T-cell (primary cell): ENCODE data around the gene AXIN1. TPM values are rescaled to one million over a fixed set of nuclear protein-coding genes. Genes with fewer than 3 reads are reported as not detected.
A peak's percentile ranks its signal among the peaks of the same experiment; 100 is the strongest.
"Not testable (repeated sequence)": the region's sequence is repeated elsewhere in the genome, so short reads cannot be mapped to it uniquely, and the experiment has no call there.

Experiments
- ATAC-seq, 4 experiments: fragments of 200-7000 bp in 3 of 4; fragments of 150-1000 bp in 1 of 4; cut with Tn5 transposase; replicated peaks in 1 of 4; 1 replicate in 3 of 4; 2 replicates in 1 of 4; pipeline ENCODE4 v1.10.0; 2021; ENCODE audit warnings: moderate library complexity in 3 of 4, mild to moderate bottlenecking in 2 of 4, moderate number of reproducible peaks in 1 of 4
- CTCF ChIA-PET, 2 donors: fragments of 300-600 bp; sonication (Branson Sonifier 250); formaldehyde crosslinking; loops; one replicate each; lab custom pipeline; 2022; ENCODE audit warnings: antibody characterized with exemption in 2 of 2; lab: Charles Lee
- POLR2A ChIA-PET, 2 donors: fragments of 300-600 bp; sonication (Branson Sonifier 250); formaldehyde crosslinking; loops; one replicate each; lab custom pipeline; 2022; ENCODE audit warnings: antibody characterized with exemption in 2 of 2; lab: Charles Lee
- DNase-seq, 35 experiments: peaks; one replicate each; pipeline versions ENCODE4 v3.0.0 to v3.0.0-alpha.2; 2013 to 2023
- H3K27ac ChIP-seq: one replicate; pipeline ENCODE4 v1.5.1; 2013; ENCODE audit warnings: low read length
- H3K27me3 ChIP-seq, 2 experiments: replicated peaks in 1 of 2; 1 replicate in 1 of 2; 2 replicates in 1 of 2; pipeline versions ENCODE4 v1.6.1 to v1.7.0; 2013; ENCODE audit warnings: low read length in 1 of 2, mixed read lengths in 1 of 2; ENCODE audit not compliant: control insufficient read depth in 2 of 2, insufficient read depth in 2 of 2; ENCODE audit errors: extremely low read depth in 1 of 2
- H3K36me3 ChIP-seq, 2 donors: 1 replicate in 1 of 2; 2 replicates in 1 of 2; pipeline versions ENCODE4 v1.6.1 to v1.7.0; 2013; ENCODE audit warnings: low read length in 1 of 2; ENCODE audit not compliant: control insufficient read depth in 2 of 2, insufficient read depth in 1 of 2; ENCODE audit errors: extremely low read depth in 1 of 2
- H3K4me1 ChIP-seq, 2 experiments: 1 replicate in 1 of 2; 2 replicates in 1 of 2; pipeline versions ENCODE4 v1.6.1 to v1.7.0; 2013; ENCODE audit warnings: low read length in 2 of 2, mixed read lengths in 1 of 2; ENCODE audit not compliant: insufficient read depth in 2 of 2, control insufficient read depth in 1 of 2; ENCODE audit errors: extremely low read depth in 1 of 2
- H3K4me3 ChIP-seq, 2 donors: 1 replicate in 1 of 2; 2 replicates in 1 of 2; pipeline versions ENCODE4 v1.5.1 to v1.7.0; 2013; ENCODE audit warnings: mild to moderate bottlenecking in 2 of 2, low read length in 1 of 2, moderate library complexity in 1 of 2; ENCODE audit not compliant: control insufficient read depth in 1 of 2; ENCODE audit errors: extremely low read depth in 1 of 2
- H3K9me3 ChIP-seq: 2 replicates; pipeline ENCODE4 v1.7.0; 2013
- H3K27ac Mint-ChIP-seq, 2 donors: one replicate each; pipeline ENCODE4 v1.8.0; 2020 to 2021; ENCODE audit warnings: mild to moderate bottlenecking in 2 of 2, mixed read lengths in 2 of 2
- H3K27me3 Mint-ChIP-seq, 2 donors: one replicate each; pipeline ENCODE4 v1.8.0; 2021 to 2022; ENCODE audit warnings: mixed read lengths in 2 of 2
- H3K36me3 Mint-ChIP-seq: one replicate; pipeline ENCODE4 v1.8.0; 2021; ENCODE audit warnings: mixed read lengths
- H3K4me1 Mint-ChIP-seq, 3 donors: one replicate each; pipeline ENCODE4 v1.8.0; 2020 to 2022; ENCODE audit warnings: mixed read lengths in 3 of 3, mild to moderate bottlenecking in 1 of 3
- H3K4me3 Mint-ChIP-seq, 3 donors: one replicate each; pipeline ENCODE4 v1.8.0; 2020 to 2022; ENCODE audit warnings: mild to moderate bottlenecking in 3 of 3, mixed read lengths in 3 of 3, moderate library complexity in 3 of 3
- H3K9me3 Mint-ChIP-seq, 3 donors: one replicate each; pipeline ENCODE4 v1.8.0; 2020 to 2022; ENCODE audit warnings: mixed read lengths in 3 of 3
- WGBS: methylation state at CpG from one replicate; pipeline ENCODE4 v1.1.5; 2013; ENCODE audit warnings: missing lambda C conversion rate; ENCODE audit not compliant: insufficient coverage; 5-methylcytosine and 5-hydroxymethylcytosine counted together
- total RNA-seq, 35 experiments: library from RNA in 6 of 35; stranded (reverse) in 6 of 35; fragments of 120-200 nt in 1 of 35; gene quantifications; one replicate each; pipeline versions ENCODE4 v1.2.1 to v1.2.4 and lab custom pipeline; 2013 to 2026

Gene AXIN1
- total RNA-seq, 5 donors from 2014 or later (not counting 1 experiment from before 2014, with no cell fraction given): 38.5 to 58.9 (median 50.4) TPM

DNA sequence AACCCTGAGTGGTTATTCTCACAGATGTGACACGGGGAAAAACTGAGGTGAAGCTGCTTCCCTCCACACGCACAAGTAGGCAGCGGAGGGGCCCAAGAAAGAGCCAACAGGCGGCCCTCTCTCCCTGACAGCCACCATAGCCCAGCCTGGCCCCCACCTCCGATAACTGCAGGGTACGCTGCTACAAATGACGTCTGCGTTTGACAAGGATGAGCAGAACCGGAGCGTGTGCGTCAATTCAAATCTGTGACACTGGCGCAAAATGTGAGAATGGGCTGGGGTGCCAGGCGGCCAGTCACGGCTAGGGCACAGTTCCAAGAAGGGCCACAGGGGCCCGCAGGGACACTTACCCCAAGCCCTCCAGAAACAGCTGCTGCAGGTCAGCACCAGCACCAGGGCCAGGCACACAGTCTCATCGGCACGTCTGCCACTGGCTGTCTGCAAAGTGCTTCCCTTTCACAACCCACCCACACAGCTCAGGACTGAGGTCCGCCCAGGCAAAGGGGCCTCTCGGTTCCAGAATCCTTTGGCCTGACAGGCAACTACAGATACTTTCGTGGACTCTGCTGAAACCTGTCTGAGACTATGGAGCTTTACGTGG, 14.4 kb downstream of the AXIN1 start:
- no peaks in the 10 kb centered on the region for H3K9me3 Mint-ChIP-seq
- no peak overlapping the region for H3K4me3 Mint-ChIP-seq
- Histone ChIP-seq H3K9me3 (no peaks in the 10 kb centered on the region), H3K4me1 (peaks cover 18 to 76% of the 10 kb centered on the region in 2 experiments), H3K27ac (no peak overlapping the region), H3K27me3 (no peaks in the 10 kb centered on the region), H3K4me3 (no peak overlapping the region), H3K36me3 (peaks cover 3 to 7% of the 10 kb centered on the region in 2 donors)
- CTCF ChIA-PET: interaction anchor here in 1 of 2 donors (0.7 kb wide), 1 partner anchor 321 kb away, joined by 6 read pairs; no protein-coding TSS in a partner anchor
- H3K36me3 Mint-ChIP-seq: peaks cover 11% of the 10 kb centered on the region
- H3K27me3 Mint-ChIP-seq: no peaks in the 10 kb centered on the region
- DNase-seq (peak in 1 of 35 experiments; percentile 46), ATAC-seq (no peak)
- POLR2A ChIA-PET: no interaction called here
- H3K4me1 Mint-ChIP-seq: peaks cover 64 to 82% (median 81%) of the 10 kb centered on the region in 3 donors
- no peak overlapping the region for H3K27ac Mint-ChIP-seq
- 92% methylated on average over 17 of the region's 21 CpGs for WGBS

DNA sequence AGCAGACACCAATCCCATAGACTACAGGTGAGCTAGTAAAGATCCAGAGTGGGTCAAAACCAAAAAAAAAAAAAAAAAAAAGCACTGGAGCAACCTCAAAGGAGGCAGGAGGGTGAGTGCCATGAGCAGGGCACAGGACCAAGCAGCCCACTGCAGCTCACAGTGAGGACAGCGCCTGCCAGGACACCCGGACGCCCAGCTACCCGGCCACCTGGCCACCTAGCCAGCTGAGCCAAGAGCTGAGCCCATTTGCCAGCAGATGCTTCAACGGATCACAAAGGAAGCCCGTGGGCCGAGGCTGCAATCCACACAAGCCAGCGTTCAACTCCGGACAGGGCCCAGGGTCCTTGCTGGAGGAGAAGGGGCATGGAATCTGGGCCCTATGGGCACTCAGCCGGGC, 15.1 kb downstream of the AXIN1 start:
- H3K36me3 Mint-ChIP-seq: peaks cover 5% of the 10 kb centered on the region
- no peaks in the 10 kb centered on the region for H3K9me3 ChIP-seq
- ATAC-seq (no peak), DNase-seq (no peak)
- no peak overlapping the region for H3K27ac ChIP-seq
- no peaks in the 10 kb centered on the region for H3K27me3 Mint-ChIP-seq
- peaks cover 13 to 70% of the 10 kb centered on the region in 2 experiments for H3K4me1 ChIP-seq
- H3K4me1 Mint-ChIP-seq: peaks cover 62 to 79% (median 79%) of the 10 kb centered on the region in 3 donors
- no peaks in the 10 kb centered on the region for H3K9me3 Mint-ChIP-seq
- H3K27ac Mint-ChIP-seq: no peak overlapping the region
- ChIA-PET CTCF (interaction anchor here in 1 of 2 donors (0.7 kb wide), 1 partner anchor 322 kb away, joined by 6 read pairs; no protein-coding TSS in a partner anchor), POLR2A (interaction anchor here (0.6 to 0.7 kb wide), 3 partner anchors 11 to 414 kb away, joined by 4 to 14 read pairs (median 9); no protein-coding TSS in a partner anchor)
- H3K27me3 ChIP-seq: no peaks in the 10 kb centered on the region
- H3K4me3 ChIP-seq: no peak overlapping the region
- peaks cover 2 to 3% of the 10 kb centered on the region in 2 donors for H3K36me3 ChIP-seq
- H3K4me3 Mint-ChIP-seq: no peak overlapping the region
- 94% methylated on average over 9 of the region's 10 CpGs for WGBS

DNA sequence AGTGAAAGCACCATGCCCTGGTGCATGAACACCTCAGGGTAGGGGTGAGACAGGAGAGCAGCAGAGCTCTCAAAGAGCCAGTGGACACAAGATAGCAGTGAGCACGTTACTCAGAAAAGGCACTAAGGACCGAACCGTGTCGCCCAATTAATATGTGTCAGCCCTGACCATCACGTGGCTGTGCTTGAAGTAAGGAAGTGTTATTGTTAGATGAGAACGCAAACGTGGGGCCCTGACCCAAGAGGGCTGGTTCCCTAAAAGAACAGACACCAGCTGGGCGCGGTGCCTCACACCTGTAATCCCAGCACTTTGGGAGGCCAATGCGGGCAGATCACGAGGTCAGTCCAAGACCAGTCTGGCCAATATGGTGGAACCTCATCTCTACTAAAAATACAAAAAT, 16.3 kb downstream of the AXIN1 start:
- DNase-seq: no peak
- Histone ChIP-seq H3K9me3 (no peaks in the 10 kb centered on the region), H3K27ac (no peak overlapping the region), H3K4me1 (peaks cover 11 to 69% of the 10 kb centered on the region in 2 experiments), H3K36me3 (no peaks in the 10 kb centered on the region), H3K27me3 (no peaks in the 10 kb centered on the region), H3K4me3 (no peak overlapping the region)
- peak overlapping the region in 1 of 3 donors; percentile 50 for H3K4me3 Mint-ChIP-seq
- no peaks in the 10 kb centered on the region for H3K36me3 Mint-ChIP-seq
- H3K27ac Mint-ChIP-seq: no peak overlapping the region
- ChIA-PET CTCF (no interaction called here), POLR2A (no interaction called here)
- 97% methylated on average over 8 of the region's 11 CpGs for WGBS
- ATAC-seq: no peak
- no peaks in the 10 kb centered on the region for H3K9me3 Mint-ChIP-seq
- H3K27me3 Mint-ChIP-seq: no peaks in the 10 kb centered on the region
- peaks cover 64 to 78% (median 77%) of the 10 kb centered on the region in 3 donors for H3K4me1 Mint-ChIP-seq

DNA sequence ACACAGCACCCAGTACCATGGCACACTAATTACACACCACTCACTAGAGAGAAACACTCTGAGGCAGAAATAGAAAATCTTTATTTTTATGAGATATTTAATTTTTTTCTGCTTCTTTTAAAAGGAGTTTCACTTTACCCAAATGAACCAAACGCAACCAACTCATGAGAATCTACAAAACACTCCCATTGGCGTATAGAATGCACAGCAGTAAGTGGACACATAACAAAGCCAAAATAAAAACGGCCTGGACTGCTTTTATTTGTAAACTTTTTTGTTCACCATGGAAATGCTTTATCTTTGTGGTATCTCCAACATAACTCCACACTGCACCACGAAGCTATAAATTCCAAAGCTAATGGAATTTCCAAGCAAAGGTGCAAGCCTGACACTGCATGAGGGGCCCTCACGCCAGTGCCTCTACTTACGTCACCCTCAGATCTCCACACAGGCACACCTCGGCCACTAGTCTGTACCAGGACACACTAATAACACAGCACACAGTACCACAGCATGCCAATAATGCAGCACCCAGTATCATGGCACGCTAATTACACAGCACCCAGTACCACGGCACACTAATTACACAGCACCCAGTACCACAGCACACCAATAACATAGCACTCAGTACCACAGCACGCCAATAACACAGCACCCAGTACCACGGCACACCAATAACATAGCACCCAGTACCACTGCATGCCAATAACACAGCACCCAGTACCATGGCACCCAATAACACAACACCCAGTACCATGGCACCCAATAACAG, 17.5 kb downstream of the AXIN1 start:
- not testable (repeated sequence) for H3K27ac Mint-ChIP-seq, H3K27ac ChIP-seq, H3K4me3 ChIP-seq, H3K36me3 ChIP-seq, DNase-seq, H3K9me3 ChIP-seq, H3K27me3 ChIP-seq, H3K27me3 Mint-ChIP-seq, ATAC-seq, H3K36me3 Mint-ChIP-seq, H3K9me3 Mint-ChIP-seq
- peaks cover 6 to 63% of the 10 kb centered on the region in 2 experiments for H3K4me1 ChIP-seq
- CTCF ChIA-PET: interaction anchor here in 1 of 2 donors (0.6 kb wide), 1 partner anchor 1447 kb away, joined by 3 read pairs; the partner anchor contains the start of gene SPSB3
- Mint-ChIP-seq H3K4me1 (peaks cover 69 to 82% (median 81%) of the 10 kb centered on the region in 3 donors), H3K4me3 (peak overlapping the region in 1 of 3 donors; percentile 50)
- 89% methylated on average over 7 of the region's 11 CpGs for WGBS
- POLR2A ChIA-PET: interaction anchor here in 1 of 2 donors (0.6 kb wide), 1 partner anchor 223 kb away, joined by 3 read pairs; no protein-coding TSS in a partner anchor

DNA sequence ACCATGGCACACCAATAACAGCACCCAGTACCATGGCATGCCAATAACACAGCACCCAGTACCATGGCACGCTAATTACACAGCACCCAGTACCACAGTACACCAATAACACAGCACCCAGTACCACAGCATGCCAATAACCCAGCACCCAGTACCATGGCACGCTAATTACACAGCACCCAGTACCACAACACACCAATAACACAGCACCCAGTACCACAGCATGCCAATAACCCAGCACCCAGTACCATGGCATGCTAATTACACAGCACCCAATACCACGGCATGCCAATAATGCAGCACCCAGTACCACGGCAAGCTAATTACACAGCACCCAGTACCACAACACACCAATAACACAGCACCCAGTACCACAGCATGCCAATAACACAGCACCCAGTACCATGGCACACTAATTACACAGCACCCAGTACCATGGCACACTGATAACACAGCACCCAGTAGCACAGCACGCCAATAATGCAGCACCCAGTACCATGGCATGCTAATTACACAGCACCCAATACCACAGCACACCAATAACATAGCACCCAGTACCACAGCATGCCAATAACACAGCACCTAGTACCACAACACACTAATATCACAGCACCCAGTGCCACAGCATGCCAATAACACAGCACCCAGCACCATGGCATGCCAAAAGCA, 18.2 kb downstream of the AXIN1 start:
- H3K4me3 ChIP-seq, H3K36me3 ChIP-seq, CTCF ChIA-PET, H3K36me3 Mint-ChIP-seq, H3K9me3 ChIP-seq, H3K27ac ChIP-seq, H3K9me3 Mint-ChIP-seq, H3K27me3 Mint-ChIP-seq, H3K27ac Mint-ChIP-seq, DNase-seq, ATAC-seq, H3K27me3 ChIP-seq: not testable (repeated sequence)
- H3K4me1 ChIP-seq: peaks cover 0 to 59% of the 10 kb centered on the region in 2 experiments
- POLR2A ChIA-PET: interaction anchor here in 1 of 2 donors (0.6 kb wide), 1 partner anchor 223 kb away, joined by 3 read pairs; no protein-coding TSS in a partner anchor
- WGBS: 100% methylated on average over 5 of the region's 5 CpGs
- peaks cover 64 to 77% (median 75%) of the 10 kb centered on the region in 3 donors for H3K4me1 Mint-ChIP-seq
- H3K4me3 Mint-ChIP-seq: peak overlapping the region in 1 of 3 donors; percentile 50
